H1 (cell line): ENCODE data around the gene ZDHHC16. TPM values are rescaled to one million over a fixed set of nuclear protein-coding genes. Genes with fewer than 3 reads are reported as not detected.

Experiments used
- CTCF ChIA-PET: fragments of 300-600 bp; sonication (Branson Sonifier 250); formaldehyde crosslinking; loops from one replicate; lab custom pipeline; 2021; ENCODE audit not compliant: partially characterized antibody; lab: Charles Lee
- POLR2A ChIA-PET: fragments of 300-600 bp; sonication (Branson Sonifier 250); formaldehyde crosslinking; loops from one replicate; lab custom pipeline; 2021; ENCODE audit warnings: inconsistent platforms; ENCODE audit not compliant: partially characterized antibody; lab: Charles Lee
- DNase-seq, 2 experiments: peaks; one replicate each; pipeline versions ENCODE4 v3.0.0 to v3.0.0-alpha.2; 2010 to 2022; ENCODE audit warnings: low spot score in 2 of 2, low read depth in 1 of 2, mixed read lengths in 1 of 2
- FAIRE-seq: peaks from 2 replicates; lab custom pipeline; 2011; peaks lifted over from hg19 to GRCh38; lab: Jason Lieb, UNC
- H2AFZ ChIP-seq: 2 replicates; pipeline ENCODE4 v1.8.1; 2012; ENCODE audit warnings: low read length, inconsistent platforms
- H2AK5ac ChIP-seq: 2 replicates; pipeline ENCODE4 v1.6.1; 2013; ENCODE audit warnings: low read depth, low read length
- H2BK120ac ChIP-seq: replicated peaks from 2 replicates; pipeline ENCODE3; 2013; ENCODE audit warnings: low read depth, low read length, inconsistent platforms
- H2BK12ac ChIP-seq: 2 replicates; pipeline ENCODE4 v1.6.1; 2013; ENCODE audit warnings: low read depth, low read length
- H2BK15ac ChIP-seq: 2 replicates; pipeline ENCODE4 v1.6.1; 2013; ENCODE audit warnings: low read length
- H2BK20ac ChIP-seq: 2 replicates; pipeline ENCODE4 v1.6.1; 2013; ENCODE audit warnings: low read length
- H2BK5ac ChIP-seq: 2 replicates; pipeline ENCODE4 v1.6.1; 2013; ENCODE audit warnings: low read depth, low read length
- H3K14ac ChIP-seq: 2 replicates; pipeline ENCODE4 v1.6.1; 2013; ENCODE audit warnings: inconsistent platforms; ENCODE audit not compliant: insufficient read length
- H3K18ac ChIP-seq: 2 replicates; pipeline ENCODE4 v1.6.1; 2013; ENCODE audit warnings: low read length; ENCODE audit errors: extremely low read depth
- H3K23ac ChIP-seq: 2 replicates; pipeline ENCODE4 v1.6.1; 2013; ENCODE audit warnings: inconsistent platforms; ENCODE audit not compliant: insufficient read length
- H3K23me2 ChIP-seq: 2 replicates; pipeline ENCODE4 v1.6.1; 2013; ENCODE audit warnings: low read depth, low read length
- H3K27ac ChIP-seq: 2 replicates; pipeline ENCODE4 v1.6.1; 2011; ENCODE audit warnings: low read depth, low read length, inconsistent platforms
- H3K27me3 ChIP-seq, 4 experiments: replicated peaks in 1 of 4; 1 replicate in 1 of 4; 2 replicates in 3 of 4; pipeline versions ENCODE4 v1.6.1 to v1.8.1; 2011 to 2013; ENCODE audit warnings: low read length in 3 of 4, mild to moderate bottlenecking in 3 of 4, inconsistent platforms in 2 of 4, mixed read lengths in 2 of 4, moderate library complexity in 1 of 4; ENCODE audit not compliant: control insufficient read depth in 3 of 4, insufficient read depth in 3 of 4; ENCODE audit errors: extremely low read depth in 1 of 4
- H3K36me3 ChIP-seq, 4 experiments: 2 replicates each; pipeline versions ENCODE4 v1.6.1 to v1.8.1; 2011 to 2013; ENCODE audit warnings: mild to moderate bottlenecking in 4 of 4, low read length in 3 of 4, moderate library complexity in 2 of 4, control low read depth in 1 of 4, inconsistent platforms in 1 of 4; ENCODE audit not compliant: insufficient read depth in 4 of 4, control insufficient read depth in 2 of 4
- H3K4ac ChIP-seq: replicated peaks from 2 replicates; pipeline ENCODE3; 2013; ENCODE audit warnings: low read length, low read depth, mixed read lengths, inconsistent platforms; ENCODE audit not compliant: insufficient read length
- H3K4me1 ChIP-seq, 4 experiments: replicated peaks in 1 of 4; 1 replicate in 1 of 4; 2 replicates in 3 of 4; pipeline versions ENCODE4 v1.6.1 to v1.8.1; 2011 to 2013; ENCODE audit warnings: low read length in 3 of 4, inconsistent platforms in 2 of 4, mixed read lengths in 1 of 4; ENCODE audit not compliant: insufficient read depth in 4 of 4, control insufficient read depth in 3 of 4
- H3K4me2 ChIP-seq, 2 experiments: 2 replicates each; pipeline versions ENCODE4 v1.6.1 to v1.8.1; 2011 to 2013; ENCODE audit warnings: low read depth in 2 of 2, low read length in 2 of 2, control low read depth in 1 of 2, inconsistent platforms in 1 of 2, mild to moderate bottlenecking in 1 of 2; ENCODE audit not compliant: insufficient read depth in 1 of 2
- H3K4me3 ChIP-seq, 4 experiments: fragments of 200-600, 300-600 bp in 1 of 4; sonication (generic), shearing (Covaris generic), sonication (Bioruptor Twin) in 1 of 4; 2 replicates each; pipeline versions ENCODE4 v1.5.1 to v1.8.1; 2011 to 2016; ENCODE audit warnings: low read length in 4 of 4, low read depth in 3 of 4, control low read depth in 2 of 4, inconsistent platforms in 2 of 4, mild to moderate bottlenecking in 2 of 4, mixed read lengths in 1 of 4, moderate library complexity in 1 of 4; ENCODE audit not compliant: insufficient read depth in 2 of 4; ENCODE audit errors: extremely low read depth in 1 of 4
- H3K56ac ChIP-seq: replicated peaks from 2 replicates; pipeline ENCODE3; 2013; ENCODE audit warnings: low read depth, mild to moderate bottlenecking, mixed read lengths, low read length, inconsistent platforms; ENCODE audit not compliant: insufficient read length
- H3K79me1 ChIP-seq: 2 replicates; pipeline ENCODE4 v1.6.1; 2013; ENCODE audit warnings: low read depth, low read length, control low read depth
- H3K79me2 ChIP-seq, 2 experiments: 2 replicates each; pipeline versions ENCODE4 v1.6.1 to v1.8.1; 2012 to 2013; ENCODE audit warnings: low read length in 2 of 2, mild to moderate bottlenecking in 2 of 2, inconsistent platforms in 1 of 2; ENCODE audit not compliant: insufficient read depth in 2 of 2, control insufficient read depth in 1 of 2
- H3K9ac ChIP-seq, 4 experiments: replicated peaks in 1 of 4; 1 replicate in 1 of 4; 2 replicates in 3 of 4; pipeline versions ENCODE4 v1.6.1 to v1.8.1; 2011 to 2013; ENCODE audit warnings: low read depth in 3 of 4, low read length in 3 of 4, control low read depth in 2 of 4, mild to moderate bottlenecking in 2 of 4, moderate library complexity in 2 of 4, inconsistent platforms in 1 of 4; ENCODE audit errors: extremely low read depth in 1 of 4
- H3K9me3 ChIP-seq, 2 experiments: 2 replicates each; pipeline versions ENCODE4 v1.6.1 to v1.8.1; 2012 to 2013; ENCODE audit warnings: mild to moderate bottlenecking in 2 of 2, moderate library complexity in 2 of 2, control low read depth in 1 of 2, inconsistent platforms in 1 of 2, low read depth in 1 of 2, low read length in 1 of 2, mixed read lengths in 1 of 2; ENCODE audit not compliant: insufficient read depth in 2 of 2
- H4K20me1 ChIP-seq, 2 experiments: replicated peaks in 1 of 2; 2 replicates each; pipeline versions ENCODE3 to v1.8.1; 2011 to 2013; ENCODE audit warnings: inconsistent platforms in 2 of 2, low read length in 2 of 2, mild to moderate bottlenecking in 1 of 2; ENCODE audit not compliant: insufficient read depth in 2 of 2, control insufficient read depth in 1 of 2
- H4K5ac ChIP-seq: 2 replicates; pipeline ENCODE4 v1.6.1; 2013; ENCODE audit warnings: low read length, low read depth, mixed read lengths, inconsistent platforms; ENCODE audit not compliant: insufficient read length
- H4K8ac ChIP-seq: 2 replicates; pipeline ENCODE4 v1.8.0; 2013; ENCODE audit warnings: mild to moderate bottlenecking, moderate library complexity, low read length, inconsistent platforms; ENCODE audit not compliant: insufficient read depth; ENCODE audit errors: extremely low read depth
- H4K91ac ChIP-seq: replicated peaks from 2 replicates; pipeline ENCODE3; 2013; ENCODE audit warnings: low read length, mixed read lengths, inconsistent platforms; ENCODE audit not compliant: insufficient read length
- ASH2L ChIP-seq: fragments of 200-600, 300-600 bp; sonication (generic); IDR thresholded peaks from one replicate; pipeline ENCODE4 v1.7.1; 2017; ENCODE audit warnings: low read length
- CHD1 ChIP-seq: IDR thresholded peaks from 2 replicates; pipeline ENCODE4 v1.6.1; 2012; ENCODE audit warnings: low read depth, low read length, improper control_type of control experiment
- GABPA ChIP-seq: IDR thresholded peaks from 2 replicates; pipeline ENCODE4 v1.6.1; 2011; ENCODE audit warnings: mild to moderate bottlenecking, low read length, moderate library complexity, borderline replicate concordance; ENCODE audit not compliant: insufficient read depth
- KDM4A ChIP-seq: IDR thresholded peaks from one replicate; pipeline ENCODE4 v1.7.1; 2012; ENCODE audit warnings: low read depth, mild to moderate bottlenecking, moderate library complexity, low read length, inconsistent platforms; ENCODE audit not compliant: severe bottlenecking
- POLR2A ChIP-seq, 2 experiments: IDR thresholded peaks; 1 replicate in 1 of 2; 2 replicates in 1 of 2; pipeline ENCODE4 v1.6.1; 2011; ENCODE audit warnings: low read depth in 2 of 2, low read length in 2 of 2, mild to moderate bottlenecking in 2 of 2; ENCODE audit errors: control extremely low read depth in 1 of 2
- POLR2AphosphoS5 ChIP-seq: IDR thresholded peaks from 2 replicates; pipeline ENCODE4 v1.6.1; 2011; ENCODE audit warnings: low read depth, low read length
- TAF7 ChIP-seq: optimal IDR thresholded peaks from 2 replicates; pipeline ENCODE3; 2011; ENCODE audit warnings: low read depth, mild to moderate bottlenecking, inconsistent platforms, low read length, moderate library complexity, borderline replicate concordance
- polyA plus RNA-seq, 7 experiments: library from polyadenylated mRNA; depleted of rRNA in 3 of 7; stranded (reverse) in 5 of 7; unstranded in 2 of 7; fragments of >200 nt in 5 of 7; fragments of 200-250 nt in 2 of 7; gene quantifications; 1 replicate in 5 of 7; 2 replicates in 1 of 7; 4 replicates in 1 of 7; pipeline versions ENCODE4 v1.2.1 to v1.2.3, GENCODE V29; 2011 to 2013; ENCODE audit warnings: missing spikeins in 2 of 7, mixed read lengths in 2 of 7
- total RNA-seq: library from RNA; stranded (reverse); fragmentation: NEBNext Ultra II Directional; extraction: Animal tissue kit (Norgen Biotek cat#: 25700); gene quantifications from 2 replicates; pipeline ENCODE4 v1.2.1, GENCODE V29; 2021
- TF ChIP-seq, protein P1 (sequence below): IDR thresholded peaks from 2 replicates; pipeline ENCODE4 v1.6.1; 2011; ENCODE audit warnings: low read depth, mild to moderate bottlenecking, low read length; ENCODE audit not compliant: insufficient read depth
- TF ChIP-seq, protein P2 (sequence below): IDR thresholded peaks from 2 replicates; pipeline ENCODE4 v1.6.1; 2012; ENCODE audit warnings: low read length, inconsistent platforms

Gene ZDHHC16
- total and polyA plus RNA-seq, 2 of the 8 experiments (the other 6 are each of a cell fraction or from before 2014, with no cell fraction given) = 45.9 to 108 TPM

DNA sequence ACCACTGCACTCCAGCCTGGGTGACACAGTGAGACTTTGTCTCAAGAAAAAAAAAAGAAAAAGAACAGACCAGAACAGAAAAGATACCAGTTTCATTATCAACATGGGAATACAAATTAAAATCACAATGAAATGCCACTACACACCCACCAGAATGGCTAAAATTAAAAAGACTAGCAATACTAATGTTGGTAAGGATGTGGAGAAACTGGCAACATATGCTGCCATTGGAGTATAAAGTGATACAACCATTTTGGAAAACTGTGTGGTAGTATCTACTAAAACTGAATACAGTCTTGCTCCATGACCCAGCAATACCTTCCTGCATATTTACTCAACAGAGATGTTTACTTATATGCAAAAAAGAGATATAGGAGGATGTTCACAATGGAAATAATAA is 41.9 kb upstream of the ZDHHC16 start:
- FAIRE-seq (no peak), DNase-seq (no peak)
- TF ChIP-seq, protein P1, sequence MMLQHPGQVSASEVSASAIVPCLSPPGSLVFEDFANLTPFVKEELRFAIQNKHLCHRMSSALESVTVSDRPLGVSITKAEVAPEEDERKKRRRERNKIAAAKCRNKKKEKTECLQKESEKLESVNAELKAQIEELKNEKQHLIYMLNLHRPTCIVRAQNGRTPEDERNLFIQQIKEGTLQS = no peak
- TF ChIP-seq GABPA (no peak), ASH2L (no peak), POLR2AphosphoS5 (no peak), CHD1 (no peak), POLR2A (IDR thresholded peaks at IDR 0.05; ENCODE audit: control extremely low read depth in 1 of 2, low read depth in 2 of 2, low read length in 2 of 2) (no peak), TAF7 (no peak), KDM4A (no peak)
- TF ChIP-seq, protein P2, sequence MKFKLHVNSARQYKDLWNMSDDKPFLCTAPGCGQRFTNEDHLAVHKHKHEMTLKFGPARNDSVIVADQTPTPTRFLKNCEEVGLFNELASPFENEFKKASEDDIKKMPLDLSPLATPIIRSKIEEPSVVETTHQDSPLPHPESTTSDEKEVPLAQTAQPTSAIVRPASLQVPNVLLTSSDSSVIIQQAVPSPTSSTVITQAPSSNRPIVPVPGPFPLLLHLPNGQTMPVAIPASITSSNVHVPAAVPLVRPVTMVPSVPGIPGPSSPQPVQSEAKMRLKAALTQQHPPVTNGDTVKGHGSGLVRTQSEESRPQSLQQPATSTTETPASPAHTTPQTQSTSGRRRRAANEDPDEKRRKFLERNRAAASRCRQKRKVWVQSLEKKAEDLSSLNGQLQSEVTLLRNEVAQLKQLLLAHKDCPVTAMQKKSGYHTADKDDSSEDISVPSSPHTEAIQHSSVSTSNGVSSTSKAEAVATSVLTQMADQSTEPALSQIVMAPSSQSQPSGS = no peak
- H2AFZ ChIP-seq = no peak overlapping the region
- ChIA-PET POLR2A (interaction anchor here (1.3 to 4.6 kb wide), 2 partner anchors 17 to 23 kb away, joined by 5 to 31 read pairs; partner anchors contain the start of gene PGAM1), CTCF (interaction anchor here (1.8 to 9.8 kb wide), 4 partner anchors 10 to 57 kb away, joined by 5 to 128 read pairs (median 7); partner anchors contain the start of gene PGAM1)
- H3K4ac ChIP-seq = no peak overlapping the region
- H2AK5ac ChIP-seq = no peak overlapping the region
- peaks cover 4% of the 10 kb centered on the region; the same call in 1 of the 2 replicates for H3K79me1 ChIP-seq
- H2BK120ac ChIP-seq = no peak overlapping the region
- peaks cover 0 to 12% of the 10 kb centered on the region in 2 experiments; a peak in 2 of 4 replicates for H3K79me2 ChIP-seq
- H4K5ac ChIP-seq = no peak overlapping the region
- no peak overlapping the region for H3K14ac ChIP-seq
- no peak overlapping the region for H3K9ac ChIP-seq
- H3K23me2 ChIP-seq = peaks cover 7% of the 10 kb centered on the region
- H3K18ac ChIP-seq = no peak overlapping the region
- no peak overlapping the region for H3K56ac ChIP-seq
- H2BK12ac ChIP-seq = no peak overlapping the region
- H3K4me2 ChIP-seq = no peak overlapping the region
- peaks cover 0 to 7% (median 5%) of the 10 kb centered on the region in 4 experiments; a peak in 4 of 7 replicates for H3K4me1 ChIP-seq
- H3K4me3 ChIP-seq = no peak overlapping the region
- no peak overlapping the region for H4K8ac ChIP-seq
- H4K20me1 ChIP-seq = peaks cover 0 to 7% of the 10 kb centered on the region in 2 experiments
- H3K9me3 ChIP-seq = no peaks in the 10 kb centered on the region
- no peak overlapping the region for H4K91ac ChIP-seq
- no peak overlapping the region for H2BK5ac ChIP-seq
- H3K23ac ChIP-seq = no peak overlapping the region
- H2BK20ac ChIP-seq = no peak overlapping the region
- H3K27ac ChIP-seq = no peak overlapping the region
- H3K27me3 ChIP-seq = no peaks in the 10 kb centered on the region
- H3K36me3 ChIP-seq = peaks cover 0 to 10% (median 0%) of the 10 kb centered on the region in 4 experiments; a peak in 1 of 8 replicates
- no peak overlapping the region for H2BK15ac ChIP-seq
